GM21717 (cell line): ENCODE measurements around the gene PPP1R3C.

Source experiments
- ATAC-seq: cut with Tn5 transposase; IDR thresholded peaks from one replicate; pipeline ENCODE4 v1.9.1; 2021; ENCODE audit warnings: mild to moderate bottlenecking, moderate library complexity; ENCODE audit not compliant: unreplicated experiment

The PPP1R3C gene

GRCh38 chr10:91632671-91633550 is at the start of gene PPP1R3C:
TSS of gene PPP1R3C (minus strand) at chr10:91633071. CDS start at chr10:91632969, 102 bp downstream.
- ATAC-seq, result peak; percentile 63

- ATAC-seq, result no peak
These were observed 48.7 kb upstream of the PPP1R3C start for GRCh38 chr10:91681361-91682276.

GRCh38 chr10:91680487-91680886 is 47.6 kb upstream of the PPP1R3C start:
- no peak for ATAC-seq

- ATAC-seq, result no peak
These were observed 46.4 kb upstream of the PPP1R3C start for GRCh38 chr10:91679296-91679695.

- ATAC-seq, result no peak
These were observed 45.0 kb upstream of the PPP1R3C start for GRCh38 chr10:91677911-91678310.

- no peak for ATAC-seq
These were observed 39.2 kb upstream of the PPP1R3C start for GRCh38 chr10:91672021-91672608.

- ATAC-seq, result no peak
These were observed 36.0 kb upstream of the PPP1R3C start for GRCh38 chr10:91668913-91669312.

- ATAC-seq, result no peak
These were observed 33.0 kb upstream of the PPP1R3C start for GRCh38 chr10:91665842-91666241.

- ATAC-seq, result no peak
These were observed 31.6 kb upstream of the PPP1R3C start for GRCh38 chr10:91664426-91664825.

- no peak for ATAC-seq
These were observed 30.1 kb upstream of the PPP1R3C start for GRCh38 chr10:91662993-91663392.

GRCh38 chr10:91653219-91653870 is 20.5 kb upstream of the PPP1R3C start:
- no peak for ATAC-seq

- no peak for ATAC-seq
These were observed 19.5 kb upstream of the PPP1R3C start for GRCh38 chr10:91652364-91652763.

- no peak for ATAC-seq
These were observed 10.8 kb upstream of the PPP1R3C start for GRCh38 chr10:91643700-91644099.

- no peak for ATAC-seq
These were observed 10.2 kb upstream of the PPP1R3C start for GRCh38 chr10:91642831-91643692.

- no peak for ATAC-seq
These were observed 4.0 kb upstream of the PPP1R3C start for GRCh38 chr10:91636892-91637291.

- ATAC-seq, result no peak
These were observed 2.8 kb upstream of the PPP1R3C start for GRCh38 chr10:91635401-91636400.

GRCh38 chr10:91634898-91635297 is 2.0 kb upstream of the PPP1R3C start:
- no peak for ATAC-seq

- no peak for ATAC-seq
These were observed 1.4 kb upstream of the PPP1R3C start for GRCh38 chr10:91634246-91634645.

GRCh38 chr10:91630625-91631024 is 2.2 kb downstream of the PPP1R3C start:
- no peak for ATAC-seq
